SKM-1 (cell line): ENCODE data around the gene HSPH1.

ENCODE experiments used
- DNase-seq: peaks from one replicate; lab custom pipeline; 2025; ENCODE audit not compliant: unreplicated experiment; lab: John Stamatoyannopoulos, UW

HSPH1 gene

GRCh38 chr13:31161557-31162150, at the start of gene HSPH1:
TSS of gene HSPH1 (minus strand) at chr13:31161904. CDS start at chr13:31161582, 322 bp downstream.
- peak; percentile 97 for DNase-seq

- DNase-seq, result no peak
Measured at GRCh38 chr13:31209841-31210210, 48.1 kb upstream of the HSPH1 start.

GRCh38 chr13:31209172-31209840, 47.6 kb upstream of the HSPH1 start:
- no peak for DNase-seq

GRCh38 chr13:31208559-31209122, 46.9 kb upstream of the HSPH1 start:
- DNase-seq, result no peak

- no peak for DNase-seq
Measured at GRCh38 chr13:31207661-31208552, 46.2 kb upstream of the HSPH1 start.

GRCh38 chr13:31204592-31204991, 42.9 kb upstream of the HSPH1 start:
- no peak for DNase-seq

GRCh38 chr13:31201341-31202031, 39.8 kb upstream of the HSPH1 start:
- DNase-seq, result no peak

GRCh38 chr13:31200637-31200971, 38.9 kb upstream of the HSPH1 start:
- DNase-seq, result no peak

- peak; percentile 51 for DNase-seq
Measured at GRCh38 chr13:31199849-31200636, 38.3 kb upstream of the HSPH1 start, which contains the start of gene B3GLCT. TSS of gene B3GLCT (plus strand) at chr13:31199975. CDS start at chr13:31200085, 110 bp downstream.

- no peak for DNase-seq
Measured at GRCh38 chr13:31199527-31199848, 37.8 kb upstream of the HSPH1 start.

- DNase-seq, result no peak
Measured at GRCh38 chr13:31198519-31198918, 36.8 kb upstream of the HSPH1 start.

- DNase-seq, result no peak
Measured at GRCh38 chr13:31196992-31197391, 35.3 kb upstream of the HSPH1 start.

GRCh38 chr13:31195616-31196015, 33.9 kb upstream of the HSPH1 start:
- no peak for DNase-seq

GRCh38 chr13:31192306-31192705, 30.6 kb upstream of the HSPH1 start:
- DNase-seq, result no peak

GRCh38 chr13:31191748-31192147, 30.0 kb upstream of the HSPH1 start:
- DNase-seq, result no peak

- no peak for DNase-seq
Measured at GRCh38 chr13:31184981-31185645, 23.4 kb upstream of the HSPH1 start.

GRCh38 chr13:31184451-31184850, 22.7 kb upstream of the HSPH1 start:
- no peak for DNase-seq

GRCh38 chr13:31182987-31183386, 21.3 kb upstream of the HSPH1 start:
- DNase-seq, result no peak

GRCh38 chr13:31179754-31180153, 18.1 kb upstream of the HSPH1 start:
- DNase-seq, result no peak

GRCh38 chr13:31179241-31179640, 17.5 kb upstream of the HSPH1 start:
- no peak for DNase-seq
